GM19468 (cell line): ENCODE data around the gene MYO3A.

Experiments used
- ATAC-seq: cut with Tn5 transposase; IDR thresholded peaks from one replicate; pipeline ENCODE4 v1.9.1; 2021; ENCODE audit warnings: mild to moderate bottlenecking, moderate library complexity, moderate number of reproducible peaks; ENCODE audit not compliant: unreplicated experiment; ENCODE audit errors: extremely low read depth

Gene MYO3A

DNA sequence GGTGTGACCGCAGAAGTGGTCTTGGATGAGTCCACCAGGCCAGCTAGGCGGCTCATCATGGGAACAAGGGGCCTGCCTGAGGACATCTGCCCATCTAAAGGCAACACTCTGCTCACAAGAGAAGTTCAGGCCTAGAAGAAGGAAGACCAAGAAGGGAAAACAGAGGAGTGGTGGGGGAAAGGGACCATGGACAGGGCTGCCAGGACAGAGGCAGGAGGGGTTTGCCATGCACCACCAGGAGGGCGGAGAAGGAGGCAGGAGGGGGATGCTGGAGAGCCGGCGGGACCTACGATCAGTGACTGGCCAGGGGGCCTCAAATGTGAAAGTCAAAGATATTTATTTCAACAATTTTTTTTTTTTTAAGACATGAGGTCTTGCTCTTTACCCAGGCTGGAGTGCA lies 315.7 kb downstream of the MYO3A start:
- ATAC-seq: no peak

DNA sequence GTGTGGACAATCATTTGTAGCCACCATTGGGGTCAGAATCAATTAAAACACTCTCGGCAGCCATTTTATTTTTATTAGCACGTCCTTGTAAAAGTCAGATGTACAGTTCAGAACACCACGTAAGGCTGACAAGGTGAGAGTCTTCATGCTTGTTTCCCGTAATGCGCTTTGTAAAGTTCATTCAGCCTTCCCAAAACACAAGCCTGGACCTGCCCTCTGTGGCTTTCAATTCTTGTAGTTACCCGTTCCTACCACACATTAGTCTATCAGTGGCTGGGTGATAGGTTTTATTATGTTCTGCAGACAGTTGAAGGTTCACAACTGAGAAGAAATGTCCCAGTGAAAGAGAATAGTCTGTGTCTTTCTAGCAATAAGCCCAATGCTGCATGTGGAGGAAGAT lies 317.9 kb downstream of the MYO3A start:
- no peak for ATAC-seq

GRCh38 chr10:26254616-26255015 lies 320.6 kb downstream of the MYO3A start:
- ATAC-seq: no peak

DNA sequence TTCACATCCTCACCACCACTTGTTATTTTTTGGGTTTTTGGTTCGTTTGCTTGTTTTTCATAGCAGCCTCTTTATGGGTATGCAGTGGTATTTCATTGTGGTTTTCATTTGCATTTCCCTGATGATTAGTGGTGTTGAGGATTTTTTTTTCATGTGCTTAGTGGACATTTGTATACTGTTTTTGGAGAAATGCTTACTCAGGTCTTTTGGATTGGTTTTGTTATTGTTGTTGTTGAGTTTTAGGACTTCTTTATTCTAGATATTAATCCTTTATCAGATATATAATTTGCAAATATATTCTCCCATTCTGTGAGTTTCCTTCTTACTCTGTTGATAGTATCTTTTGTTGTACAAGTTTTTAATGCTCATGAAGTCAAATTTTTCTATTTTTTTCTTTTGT lies 325.3 kb downstream of the MYO3A start:
- no peak for ATAC-seq
